Measurements from ENCODE around the gene ADAMTS19.
"Not testable (repeated sequence)": the region's sequence is repeated elsewhere in the genome, so short reads cannot be mapped to it uniquely, and the experiment has no call there.

Gene ADAMTS19

GRCh38 chr5:129601576-129601975 is 141.5 kb downstream of the ADAMTS19 start:
- no peak for DNase-seq (ENCODE audit: low spot score)

GRCh38 chr5:129608350-129608749 is 148.3 kb downstream of the ADAMTS19 start:
- DNase-seq (ENCODE audit: low spot score) = no peak

GRCh38 chr5:129609710-129610109 is 149.6 kb downstream of the ADAMTS19 start:
- DNase-seq (ENCODE audit: low spot score) = no peak

GRCh38 chr5:129616517-129616916 is 156.4 kb downstream of the ADAMTS19 start:
- no peak for DNase-seq (ENCODE audit: low spot score)

GRCh38 chr5:129617206-129617605 is 157.1 kb downstream of the ADAMTS19 start:
- no peak for DNase-seq (ENCODE audit: low spot score)

GRCh38 chr5:129619782-129620181 is 159.7 kb downstream of the ADAMTS19 start:
- DNase-seq (ENCODE audit: low spot score) = no peak

- no peak for DNase-seq (ENCODE audit: low spot score)
These were observed 162.4 kb downstream of the ADAMTS19 start for GRCh38 chr5:129622531-129622930.

GRCh38 chr5:129629575-129629974 is 169.5 kb downstream of the ADAMTS19 start:
- DNase-seq (ENCODE audit: low spot score) = no peak

GRCh38 chr5:129630101-129630500 is 170.0 kb downstream of the ADAMTS19 start:
- DNase-seq (ENCODE audit: low spot score) = no peak

- no peak for DNase-seq (ENCODE audit: low spot score)
These were observed 171.9 kb downstream of the ADAMTS19 start for GRCh38 chr5:129631961-129632360.

- not testable (repeated sequence) for DNase-seq (ENCODE audit: low spot score)
These were observed 177.4 kb downstream of the ADAMTS19 start for GRCh38 chr5:129637501-129637900.

GRCh38 chr5:129639331-129639730 is 179.2 kb downstream of the ADAMTS19 start:
- no peak for DNase-seq (ENCODE audit: low spot score)

- no peak for DNase-seq (ENCODE audit: low spot score)
These were observed 192.4 kb downstream of the ADAMTS19 start for GRCh38 chr5:129652349-129653056.

- DNase-seq (ENCODE audit: low spot score) = no peak
These were observed 192.9 kb downstream of the ADAMTS19 start for GRCh38 chr5:129653057-129653375.

- DNase-seq (ENCODE audit: low spot score) = no peak
These were observed 193.3 kb downstream of the ADAMTS19 start for GRCh38 chr5:129653442-129653841.

GRCh38 chr5:129656952-129657351 is 196.9 kb downstream of the ADAMTS19 start:
- DNase-seq (ENCODE audit: low spot score) = no peak

- no peak for DNase-seq (ENCODE audit: low spot score)
These were observed 198.7 kb downstream of the ADAMTS19 start for GRCh38 chr5:129658801-129659200.

- DNase-seq (ENCODE audit: low spot score) = no peak
These were observed 201.4 kb downstream of the ADAMTS19 start for GRCh38 chr5:129661366-129662035.

- peak; percentile 7 for DNase-seq (ENCODE audit: low spot score)
These were observed 204.3 kb downstream of the ADAMTS19 start for GRCh38 chr5:129664336-129664937.

GRCh38 chr5:129670957-129671500 is 210.9 kb downstream of the ADAMTS19 start:
- no peak for DNase-seq (ENCODE audit: low spot score)

- DNase-seq (ENCODE audit: low spot score) = no peak
These were observed 211.9 kb downstream of the ADAMTS19 start for GRCh38 chr5:129672006-129672405.

GRCh38 chr5:129679671-129680070 is 219.6 kb downstream of the ADAMTS19 start:
- no peak for DNase-seq (ENCODE audit: low spot score)

- no peak for DNase-seq (ENCODE audit: low spot score)
These were observed 227.8 kb downstream of the ADAMTS19 start for GRCh38 chr5:129687941-129688340.

All from HuH-7 (cell line).